Fibroblast of the conjunctiva (primary cell): Measurements from ENCODE around the gene NOCT.
"Not testable (repeated sequence)": the region's sequence is repeated elsewhere in the genome, so short reads cannot be mapped to it uniquely, and the experiment has no call there.

Experiments used
- DNase-seq: peaks from one replicate; pipeline ENCODE4 v3.0.0-alpha.2; 2010; ENCODE audit warnings: low read depth

The NOCT gene

GRCh38 chr4:139048026-139048425, 32.4 kb downstream of the NOCT start:
- DNase-seq: no peak

GRCh38 chr4:139050446-139050845, 34.9 kb downstream of the NOCT start:
- no peak for DNase-seq

- DNase-seq: no peak
Observed at GRCh38 chr4:139053909-139054308, 38.3 kb downstream of the NOCT start.

GRCh38 chr4:139054791-139055505, 39.4 kb downstream of the NOCT start:
- DNase-seq: no peak

- not testable (repeated sequence) for DNase-seq
Observed at GRCh38 chr4:139059026-139059425, 43.4 kb downstream of the NOCT start.

GRCh38 chr4:139060591-139060990, 45.0 kb downstream of the NOCT start:
- no peak for DNase-seq

- DNase-seq: no peak
Observed at GRCh38 chr4:139076016-139076744, 60.6 kb downstream of the NOCT start.

- DNase-seq: no peak
Observed at GRCh38 chr4:139077567-139078355, 62.2 kb downstream of the NOCT start.

- DNase-seq: no peak
Observed at GRCh38 chr4:139078926-139079325, 63.3 kb downstream of the NOCT start.

- peak; percentile 95 for DNase-seq
Observed at GRCh38 chr4:139082750-139083606, 67.4 kb downstream of the NOCT start.

GRCh38 chr4:139083607-139083955, 68.0 kb downstream of the NOCT start:
- peak; percentile 27 for DNase-seq

GRCh38 chr4:139083956-139084803, 68.6 kb downstream of the NOCT start:
- DNase-seq: peak; percentile 86

GRCh38 chr4:139084804-139085093, 69.2 kb downstream of the NOCT start:
- no peak for DNase-seq

- DNase-seq: no peak
Observed at GRCh38 chr4:139085141-139085540, 69.6 kb downstream of the NOCT start.

GRCh38 chr4:139092271-139092670, 76.7 kb downstream of the NOCT start:
- no peak for DNase-seq
